C1 segment of cervical spinal cord (tissue), 14 donors: ENCODE measurements around the gene SEC14L5.

Source experiments
- DNase-seq, 14 donors: peaks; one replicate each; lab custom pipeline; 2025; lab: John Stamatoyannopoulos, UW

Gene SEC14L5

GRCh38 chr16:5066511-5066910 lies 108.4 kb downstream of the SEC14L5 start:
- DNase-seq: no peak
